ENCODE results near the gene TM9SF1.

TM9SF1 gene

GRCh38 chr14:24172871-24173281 lies 22.4 kb downstream of the TM9SF1 start:
- Histone ChIP-seq H3K4me1 (ENCODE audit: control insufficient read depth, low read depth, low read length) (peaks cover 3% of the 10 kb centered on the region), H3K79me1 (ENCODE audit: low read length) (no peaks in the 10 kb centered on the region), H3K4me3 (ENCODE audit: low read length) (no peak overlapping the region), H3K79me2 (ENCODE audit: control insufficient read depth, insufficient read depth, low read length) (no peaks in the 10 kb centered on the region), H2AK5ac (ENCODE audit: low read length) (no peak overlapping the region), H3K4me2 (ENCODE audit: low read length) (no peak overlapping the region), H3K27me3 (ENCODE audit: insufficient read depth, low read length, poor library complexity) (no peaks in the 10 kb centered on the region), H3K36me3 (ENCODE audit: control insufficient read depth, insufficient read depth, low read length) (no peaks in the 10 kb centered on the region), H3K18ac (ENCODE audit: low read length) (no peak overlapping the region), H3K9ac (ENCODE audit: low read length) (no peak overlapping the region), H3K56ac (ENCODE audit: low read length) (peak overlapping the region; percentile 85), H2BK15ac (replicated peaks; ENCODE audit: low read depth) (no peak overlapping the region), H2BK5ac (ENCODE audit: low read length) (no peak overlapping the region), H2BK120ac (ENCODE audit: low read depth, low read length) (no peak overlapping the region), H4K8ac (ENCODE audit: low read depth, low read length) (no peak overlapping the region), H3K23ac (ENCODE audit: low read length) (no peak overlapping the region), H3K27ac (ENCODE audit: low read depth, low read length) (no peak overlapping the region), H4K5ac (ENCODE audit: low read length) (no peak overlapping the region), H3K4ac (ENCODE audit: low read depth, low read length) (no peak overlapping the region)
- DNase-seq = no peak
- no CpG with 5 or more reads among the region's 20 CpGs for WGBS (ENCODE audit: extremely low coverage, insufficient coverage, low lambda C conversion rate)

- Histone ChIP-seq H3K79me1 (ENCODE audit: low read length) (no peaks in the 10 kb centered on the region), H4K8ac (ENCODE audit: low read depth, low read length) (no peak overlapping the region), H4K5ac (ENCODE audit: low read length) (no peak overlapping the region), H3K36me3 (ENCODE audit: control insufficient read depth, insufficient read depth, low read length) (no peaks in the 10 kb centered on the region), H2BK120ac (ENCODE audit: low read depth, low read length) (no peak overlapping the region), H3K27me3 (ENCODE audit: insufficient read depth, low read length, poor library complexity) (no peaks in the 10 kb centered on the region), H3K79me2 (ENCODE audit: control insufficient read depth, insufficient read depth, low read length) (no peaks in the 10 kb centered on the region), H2BK15ac (replicated peaks; ENCODE audit: low read depth) (no peak overlapping the region), H3K23ac (ENCODE audit: low read length) (no peak overlapping the region), H2AK5ac (ENCODE audit: low read length) (no peak overlapping the region), H2BK5ac (ENCODE audit: low read length) (no peak overlapping the region), H3K4me3 (ENCODE audit: low read length) (peak overlapping the region; percentile 57), H3K4me2 (ENCODE audit: low read length) (peak overlapping the region; percentile 92), H3K27ac (ENCODE audit: low read depth, low read length) (no peak overlapping the region), H3K9ac (ENCODE audit: low read length) (peak overlapping the region; percentile 75), H3K4ac (ENCODE audit: low read depth, low read length) (no peak overlapping the region), H3K18ac (ENCODE audit: low read length) (no peak overlapping the region), H3K56ac (ENCODE audit: low read length) (peak overlapping the region; percentile 85), H3K4me1 (ENCODE audit: control insufficient read depth, low read depth, low read length) (peaks cover 3% of the 10 kb centered on the region)
- DNase-seq = no peak
- no CpG with 5 or more reads among the region's 30 CpGs for WGBS (ENCODE audit: extremely low coverage, insufficient coverage, low lambda C conversion rate)
Observed at GRCh38 chr14:24172261-24172860, 22.9 kb downstream of the TM9SF1 start.

GRCh38 chr14:24171422-24172260 lies 23.6 kb downstream of the TM9SF1 start, which contains the start of gene REC8:
Gene REC8 (plus strand): TSS chr14:24172080. CDS start chr14:24172553, 473 bp downstream.
- Histone ChIP-seq H3K4me3 (ENCODE audit: low read length) (peak within 1 kb of the TSS; percentile 57), H4K8ac (ENCODE audit: low read depth, low read length) (no peak within 1 kb of the TSS), H3K27ac (ENCODE audit: low read depth, low read length) (no peak within 1 kb of the TSS), H2AK5ac (ENCODE audit: low read length) (no peak within 1 kb of the TSS), H3K23ac (ENCODE audit: low read length) (no peak within 1 kb of the TSS), H3K79me2 (ENCODE audit: control insufficient read depth, insufficient read depth, low read length) (no peaks in the 10 kb centered on the region), H3K79me1 (ENCODE audit: low read length) (no peaks in the 10 kb centered on the region), H3K18ac (ENCODE audit: low read length) (no peak within 1 kb of the TSS), H2BK120ac (ENCODE audit: low read depth, low read length) (no peak within 1 kb of the TSS), H3K36me3 (ENCODE audit: control insufficient read depth, insufficient read depth, low read length) (no peaks in the 10 kb centered on the region), H3K56ac (ENCODE audit: low read length) (peak within 1 kb of the TSS; percentile 85), H4K5ac (ENCODE audit: low read length) (no peak within 1 kb of the TSS), H3K4me2 (ENCODE audit: low read length) (peak within 1 kb of the TSS; percentile 92), H3K4ac (ENCODE audit: low read depth, low read length) (no peak within 1 kb of the TSS), H3K9ac (ENCODE audit: low read length) (peak within 1 kb of the TSS; percentile 75), H3K4me1 (ENCODE audit: control insufficient read depth, low read depth, low read length) (peaks cover 3% of the 10 kb centered on the region), H2BK15ac (replicated peaks; ENCODE audit: low read depth) (no peak within 1 kb of the TSS), H2BK5ac (ENCODE audit: low read length) (no peak within 1 kb of the TSS), H3K27me3 (ENCODE audit: insufficient read depth, low read length, poor library complexity) (no peaks in the 10 kb centered on the region)
- WGBS (ENCODE audit: extremely low coverage, insufficient coverage, low lambda C conversion rate) = no CpG with 5 or more reads among the region's 63 CpGs
- peak; percentile 99 for DNase-seq

- H3K18ac ChIP-seq (ENCODE audit: low read length) = no peak overlapping the region
- no peak overlapping the region for H3K56ac ChIP-seq (ENCODE audit: low read length)
- H2AK5ac ChIP-seq (ENCODE audit: low read length) = no peak overlapping the region
- no peak overlapping the region for H3K4me2 ChIP-seq (ENCODE audit: low read length)
- H4K5ac ChIP-seq (ENCODE audit: low read length) = no peak overlapping the region
- no peak overlapping the region for H3K9ac ChIP-seq (ENCODE audit: low read length)
- no peak overlapping the region for H3K4ac ChIP-seq (ENCODE audit: low read depth, low read length)
- H3K27ac ChIP-seq (ENCODE audit: low read depth, low read length) = no peak overlapping the region
- peaks cover 3% of the 10 kb centered on the region for H3K4me1 ChIP-seq (ENCODE audit: control insufficient read depth, low read depth, low read length)
- no peak overlapping the region for H2BK5ac ChIP-seq (ENCODE audit: low read length)
- H3K79me2 ChIP-seq (ENCODE audit: control insufficient read depth, insufficient read depth, low read length) = no peaks in the 10 kb centered on the region
- H3K79me1 ChIP-seq (ENCODE audit: low read length) = no peaks in the 10 kb centered on the region
- H4K8ac ChIP-seq (ENCODE audit: low read depth, low read length) = no peak overlapping the region
- H3K36me3 ChIP-seq (ENCODE audit: control insufficient read depth, insufficient read depth, low read length) = peaks cover 6% of the 10 kb centered on the region
- no peak overlapping the region for H2BK15ac ChIP-seq (replicated peaks; ENCODE audit: low read depth)
- H3K4me3 ChIP-seq (ENCODE audit: low read length) = no peak overlapping the region
- no peak overlapping the region for H2BK120ac ChIP-seq (ENCODE audit: low read depth, low read length)
- H3K27me3 ChIP-seq (ENCODE audit: insufficient read depth, low read length, poor library complexity) = no peaks in the 10 kb centered on the region
- no peak for DNase-seq
- WGBS (ENCODE audit: extremely low coverage, insufficient coverage, low lambda C conversion rate) = no CpG with 5 or more reads among the region's 3 CpGs
- no peak overlapping the region for H3K23ac ChIP-seq (ENCODE audit: low read length)
Observed at GRCh38 chr14:24167469-24168114, 27.6 kb downstream of the TM9SF1 start.

- H2BK120ac ChIP-seq (ENCODE audit: low read depth, low read length) = no peak overlapping the region
- H3K27me3 ChIP-seq (ENCODE audit: insufficient read depth, low read length, poor library complexity) = no peaks in the 10 kb centered on the region
- H2BK15ac ChIP-seq (replicated peaks; ENCODE audit: low read depth) = no peak overlapping the region
- DNase-seq = no peak
- no peak overlapping the region for H3K4me2 ChIP-seq (ENCODE audit: low read length)
- no peak overlapping the region for H2BK5ac ChIP-seq (ENCODE audit: low read length)
- no peak overlapping the region for H3K4me3 ChIP-seq (ENCODE audit: low read length)
- H3K79me2 ChIP-seq (ENCODE audit: control insufficient read depth, insufficient read depth, low read length) = no peaks in the 10 kb centered on the region
- H4K5ac ChIP-seq (ENCODE audit: low read length) = no peak overlapping the region
- WGBS (ENCODE audit: extremely low coverage, insufficient coverage, low lambda C conversion rate) = no CpG with 5 or more reads among the region's 5 CpGs
- no peak overlapping the region for H3K56ac ChIP-seq (ENCODE audit: low read length)
- no peak overlapping the region for H3K18ac ChIP-seq (ENCODE audit: low read length)
- no peak overlapping the region for H2AK5ac ChIP-seq (ENCODE audit: low read length)
- H4K8ac ChIP-seq (ENCODE audit: low read depth, low read length) = no peak overlapping the region
- H3K27ac ChIP-seq (ENCODE audit: low read depth, low read length) = no peak overlapping the region
- H3K36me3 ChIP-seq (ENCODE audit: control insufficient read depth, insufficient read depth, low read length) = peaks cover 9% of the 10 kb centered on the region
- no peak overlapping the region for H3K4ac ChIP-seq (ENCODE audit: low read depth, low read length)
- H3K23ac ChIP-seq (ENCODE audit: low read length) = no peak overlapping the region
- H3K79me1 ChIP-seq (ENCODE audit: low read length) = peaks cover 2% of the 10 kb centered on the region
- H3K4me1 ChIP-seq (ENCODE audit: control insufficient read depth, low read depth, low read length) = peaks cover 5% of the 10 kb centered on the region
- no peak overlapping the region for H3K9ac ChIP-seq (ENCODE audit: low read length)
Observed at GRCh38 chr14:24165785-24166184, 29.5 kb downstream of the TM9SF1 start.
